MM.1S (cell line): ENCODE measurements around the gene SDF4.

Experiments
- EZH2phosphoT487 ChIP-seq: fragments of 300-600 bp; sonication (generic); IDR thresholded peaks from 2 replicates; pipeline ENCODE4 v1.6.1; 2018; ENCODE audit warnings: antibody characterized with exemption, low read length
- TF ChIP-seq, protein P1 (sequence below): fragments of 300-600 bp; sonication (generic); IDR thresholded peaks from 2 replicates; pipeline ENCODE4 v1.5.1; 2016; ENCODE audit warnings: antibody characterized with exemption, low read length, mixed read lengths

DNA sequence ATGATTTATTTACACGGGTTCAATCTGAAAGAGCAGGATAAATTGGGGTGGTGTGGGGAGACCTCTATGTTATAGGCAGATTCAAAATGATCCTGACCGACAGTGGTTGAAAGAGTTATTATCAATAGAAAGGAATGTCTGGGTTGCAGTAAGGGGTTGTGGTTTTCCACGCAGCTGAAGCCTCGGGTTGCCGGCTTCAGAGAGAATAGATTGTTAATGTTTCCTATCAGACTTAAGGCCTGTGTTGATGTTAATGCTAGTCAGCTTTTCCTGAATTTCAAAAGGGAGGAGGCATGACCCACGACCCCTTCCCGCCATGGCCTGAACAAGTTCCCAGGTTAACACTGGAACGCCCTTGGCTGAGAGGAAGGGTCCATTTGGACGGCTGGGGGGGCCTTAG is 44.0 kb upstream of the SDF4 start:
- no peak for TF ChIP-seq EZH2phosphoT487
- TF ChIP-seq, protein P1, sequence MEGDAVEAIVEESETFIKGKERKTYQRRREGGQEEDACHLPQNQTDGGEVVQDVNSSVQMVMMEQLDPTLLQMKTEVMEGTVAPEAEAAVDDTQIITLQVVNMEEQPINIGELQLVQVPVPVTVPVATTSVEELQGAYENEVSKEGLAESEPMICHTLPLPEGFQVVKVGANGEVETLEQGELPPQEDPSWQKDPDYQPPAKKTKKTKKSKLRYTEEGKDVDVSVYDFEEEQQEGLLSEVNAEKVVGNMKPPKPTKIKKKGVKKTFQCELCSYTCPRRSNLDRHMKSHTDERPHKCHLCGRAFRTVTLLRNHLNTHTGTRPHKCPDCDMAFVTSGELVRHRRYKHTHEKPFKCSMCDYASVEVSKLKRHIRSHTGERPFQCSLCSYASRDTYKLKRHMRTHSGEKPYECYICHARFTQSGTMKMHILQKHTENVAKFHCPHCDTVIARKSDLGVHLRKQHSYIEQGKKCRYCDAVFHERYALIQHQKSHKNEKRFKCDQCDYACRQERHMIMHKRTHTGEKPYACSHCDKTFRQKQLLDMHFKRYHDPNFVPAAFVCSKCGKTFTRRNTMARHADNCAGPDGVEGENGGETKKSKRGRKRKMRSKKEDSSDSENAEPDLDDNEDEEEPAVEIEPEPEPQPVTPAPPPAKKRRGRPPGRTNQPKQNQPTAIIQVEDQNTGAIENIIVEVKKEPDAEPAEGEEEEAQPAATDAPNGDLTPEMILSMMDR: no peak
